Iris pigment epithelial cell (primary cell): ENCODE results near the gene PIM1.
A peak's percentile ranks its signal among the peaks of the same experiment; 100 is the strongest.
"Not testable (repeated sequence)": the region's sequence is repeated elsewhere in the genome, so short reads cannot be mapped to it uniquely, and the experiment has no call there.

Source experiments
- DNase-seq: peaks from one replicate; pipeline ENCODE4 v3.0.0-alpha.2; 2011; ENCODE audit warnings: low read depth

PIM1 gene

GRCh38 chr6:37190159-37190535 is 20.2 kb downstream of the PIM1 start:
- DNase-seq = peak; percentile 60

- DNase-seq = no peak
These were observed 22.7 kb downstream of the PIM1 start for GRCh38 chr6:37192666-37193065.

- DNase-seq = not testable (repeated sequence)
These were observed 24.9 kb downstream of the PIM1 start for GRCh38 chr6:37194886-37195285.

- DNase-seq = not testable (repeated sequence)
These were observed 26.5 kb downstream of the PIM1 start for GRCh38 chr6:37196451-37196850.

GRCh38 chr6:37200085-37200484 is 30.1 kb downstream of the PIM1 start:
- no peak for DNase-seq

- DNase-seq = no peak
These were observed 31.8 kb downstream of the PIM1 start for GRCh38 chr6:37201726-37202125.

GRCh38 chr6:37202788-37203491 is 33.0 kb downstream of the PIM1 start:
- no peak for DNase-seq

- peak; percentile 49 for DNase-seq
These were observed 34.2 kb downstream of the PIM1 start for GRCh38 chr6:37204014-37204751.

GRCh38 chr6:37205175-37205996 is 35.4 kb downstream of the PIM1 start:
- no peak for DNase-seq

GRCh38 chr6:37205997-37206340 is 36.0 kb downstream of the PIM1 start:
- no peak for DNase-seq

- DNase-seq = no peak
These were observed 36.7 kb downstream of the PIM1 start for GRCh38 chr6:37206622-37207021.

- DNase-seq = peak; percentile 76
These were observed 38.0 kb downstream of the PIM1 start for GRCh38 chr6:37207903-37208456.

- no peak for DNase-seq
These were observed 38.8 kb downstream of the PIM1 start for GRCh38 chr6:37208793-37209192.

GRCh38 chr6:37209461-37210205 is 39.7 kb downstream of the PIM1 start:
- DNase-seq = no peak

- peak; percentile 77 for DNase-seq
These were observed 40.5 kb downstream of the PIM1 start for GRCh38 chr6:37210313-37210968.

- DNase-seq = no peak
These were observed 42.3 kb downstream of the PIM1 start for GRCh38 chr6:37212268-37212667.

GRCh38 chr6:37218061-37218460 is 48.1 kb downstream of the PIM1 start:
- no peak for DNase-seq

- no peak for DNase-seq
These were observed 48.6 kb downstream of the PIM1 start for GRCh38 chr6:37218511-37218910.

GRCh38 chr6:37221585-37222124 is 51.7 kb downstream of the PIM1 start:
- no peak for DNase-seq

GRCh38 chr6:37222125-37222967 is 52.4 kb downstream of the PIM1 start:
- peak; percentile 93 for DNase-seq
